HUES48 (cell line): ENCODE data around the gene C1orf198.

Source experiments
- H3K27ac ChIP-seq: one replicate; pipeline ENCODE4 v1.7.0; 2013; ENCODE audit warnings: low read depth, low read length, inconsistent platforms
- H3K27me3 ChIP-seq: 2 replicates; pipeline ENCODE4 v1.6.1; 2013; ENCODE audit warnings: mild to moderate bottlenecking, low read length; ENCODE audit not compliant: control insufficient read depth, insufficient read depth
- H3K36me3 ChIP-seq: 2 replicates; pipeline ENCODE4 v1.6.1; 2013; ENCODE audit warnings: low read length; ENCODE audit not compliant: control insufficient read depth, insufficient read depth
- H3K4me1 ChIP-seq: 2 replicates; pipeline ENCODE4 v1.6.1; 2013; ENCODE audit warnings: mild to moderate bottlenecking, low read length; ENCODE audit not compliant: control insufficient read depth, insufficient read depth
- H3K4me3 ChIP-seq: 2 replicates; pipeline ENCODE4 v1.5.1; 2013; ENCODE audit warnings: mild to moderate bottlenecking, low read depth, low read length
- H3K9ac ChIP-seq: 2 replicates; pipeline ENCODE4 v1.6.1; 2013; ENCODE audit warnings: mild to moderate bottlenecking, low read depth, low read length, moderate library complexity
- H3K9me3 ChIP-seq: 2 replicates; pipeline ENCODE4 v1.6.1; 2013; ENCODE audit warnings: low read length; ENCODE audit not compliant: control insufficient read depth, insufficient read depth

The C1orf198 gene

GRCh38 chr1:230794431-230794830, 73.9 kb downstream of the C1orf198 start:
- Histone ChIP-seq H3K27me3 (peaks cover 39% of the 10 kb centered on the region), H3K9me3 (no peaks in the 10 kb centered on the region), H3K4me3 (no peak overlapping the region), H3K4me1 (no peaks in the 10 kb centered on the region), H3K27ac (no peak overlapping the region), H3K9ac (no peak overlapping the region), H3K36me3 (no peaks in the 10 kb centered on the region)

- Histone ChIP-seq H3K4me3 (no peak overlapping the region), H3K27me3 (peaks cover 49% of the 10 kb centered on the region), H3K36me3 (no peaks in the 10 kb centered on the region), H3K9me3 (no peaks in the 10 kb centered on the region), H3K9ac (no peak overlapping the region), H3K4me1 (no peaks in the 10 kb centered on the region), H3K27ac (no peak overlapping the region)
Observed at GRCh38 chr1:230793463-230793745, 74.9 kb downstream of the C1orf198 start.

- H3K9me3 ChIP-seq, result no peaks in the 10 kb centered on the region
- no peak overlapping the region for H3K9ac ChIP-seq
- H3K27ac ChIP-seq, result no peak overlapping the region
- H3K4me1 ChIP-seq, result no peaks in the 10 kb centered on the region
- no peak overlapping the region for H3K4me3 ChIP-seq
- no peaks in the 10 kb centered on the region for H3K36me3 ChIP-seq
- H3K27me3 ChIP-seq, result peaks cover 54% of the 10 kb centered on the region
Observed at GRCh38 chr1:230792691-230793462, 75.4 kb downstream of the C1orf198 start.

GRCh38 chr1:230791986-230792564, 76.2 kb downstream of the C1orf198 start:
- Histone ChIP-seq H3K36me3 (no peaks in the 10 kb centered on the region), H3K9me3 (no peaks in the 10 kb centered on the region), H3K9ac (no peak overlapping the region), H3K4me1 (no peaks in the 10 kb centered on the region), H3K27me3 (peaks cover 56% of the 10 kb centered on the region), H3K27ac (no peak overlapping the region), H3K4me3 (no peak overlapping the region)

GRCh38 chr1:230790026-230790425, 78.3 kb downstream of the C1orf198 start:
- Histone ChIP-seq H3K36me3 (no peaks in the 10 kb centered on the region), H3K9me3 (no peaks in the 10 kb centered on the region), H3K27me3 (peaks cover 71% of the 10 kb centered on the region), H3K27ac (no peak overlapping the region), H3K4me1 (peaks cover 7% of the 10 kb centered on the region), H3K4me3 (no peak overlapping the region), H3K9ac (no peak overlapping the region)

- no peaks in the 10 kb centered on the region for H3K9me3 ChIP-seq
- no peak overlapping the region for H3K4me3 ChIP-seq
- peaks cover 12% of the 10 kb centered on the region for H3K4me1 ChIP-seq
- peaks cover 84% of the 10 kb centered on the region for H3K27me3 ChIP-seq
- H3K9ac ChIP-seq, result no peak overlapping the region
- H3K27ac ChIP-seq, result no peak overlapping the region
- H3K36me3 ChIP-seq, result no peaks in the 10 kb centered on the region
Observed at GRCh38 chr1:230788561-230789275, 79.6 kb downstream of the C1orf198 start.

- Histone ChIP-seq H3K36me3 (no peaks in the 10 kb centered on the region), H3K9ac (no peak overlapping the region), H3K9me3 (no peaks in the 10 kb centered on the region), H3K4me1 (peaks cover 19% of the 10 kb centered on the region), H3K27ac (no peak overlapping the region), H3K27me3 (peaks cover 95% of the 10 kb centered on the region), H3K4me3 (no peak overlapping the region)
Observed at GRCh38 chr1:230787471-230787870, 80.8 kb downstream of the C1orf198 start.
